DMS153 treated with DMSO at 0.1 percent for 48 hours (cell line): ENCODE results near the gene MFN2.
"Not testable (repeated sequence)": the region's sequence is repeated elsewhere in the genome, so short reads cannot be mapped to it uniquely, and the experiment has no call there.

Source experiments
- DNase-seq: peaks from one replicate; lab custom pipeline; 2025; ENCODE audit not compliant: unreplicated experiment; lab: John Stamatoyannopoulos, UW

MFN2 gene

GRCh38 chr1:12019858-12020509 is 39.7 kb downstream of the MFN2 start:
- DNase-seq = no peak

DNA sequence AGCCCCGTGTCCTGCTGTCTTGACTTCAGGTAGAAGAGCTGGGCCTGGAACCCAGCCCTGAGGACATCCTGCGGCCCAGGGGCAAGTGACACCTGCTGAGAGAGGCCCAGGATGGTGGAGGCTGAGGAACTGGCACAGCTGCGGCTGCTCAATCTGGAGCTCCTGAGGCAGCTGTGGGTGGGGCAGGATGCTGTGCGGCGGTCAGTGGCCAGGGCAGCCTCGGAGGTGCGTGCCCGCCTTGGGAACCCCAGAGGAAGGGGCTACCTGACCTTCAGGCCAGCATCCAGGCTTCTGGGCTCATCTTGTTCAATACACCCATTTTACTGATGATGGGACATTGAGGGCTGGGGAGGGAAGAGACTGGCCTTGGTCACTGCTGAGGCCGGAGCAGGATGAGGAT is 41.4 kb downstream of the MFN2 start:
- DNase-seq = no peak

GRCh38 chr1:12022036-12022435 is 41.8 kb downstream of the MFN2 start:
- DNase-seq = no peak

DNA sequence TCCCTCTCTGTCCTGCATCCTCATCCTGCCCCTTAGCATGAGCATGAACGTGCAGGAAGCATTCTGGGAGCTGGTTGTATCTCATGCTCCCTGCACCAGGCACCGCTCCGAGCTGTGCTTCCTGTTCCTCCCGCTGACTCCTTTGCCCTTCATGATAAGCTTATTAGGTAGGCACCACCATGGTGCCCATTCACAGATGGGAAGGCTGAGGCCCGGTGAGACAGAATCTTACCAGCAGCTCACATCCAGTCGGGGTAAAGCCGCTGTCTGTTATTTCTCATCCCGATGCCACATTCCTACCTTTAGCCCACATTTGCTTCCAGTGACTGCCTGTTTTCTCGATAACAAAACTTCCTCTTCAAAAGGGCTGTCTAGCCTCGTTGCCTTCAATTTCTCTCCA is 46.3 kb downstream of the MFN2 start:
- no peak for DNase-seq

DNA sequence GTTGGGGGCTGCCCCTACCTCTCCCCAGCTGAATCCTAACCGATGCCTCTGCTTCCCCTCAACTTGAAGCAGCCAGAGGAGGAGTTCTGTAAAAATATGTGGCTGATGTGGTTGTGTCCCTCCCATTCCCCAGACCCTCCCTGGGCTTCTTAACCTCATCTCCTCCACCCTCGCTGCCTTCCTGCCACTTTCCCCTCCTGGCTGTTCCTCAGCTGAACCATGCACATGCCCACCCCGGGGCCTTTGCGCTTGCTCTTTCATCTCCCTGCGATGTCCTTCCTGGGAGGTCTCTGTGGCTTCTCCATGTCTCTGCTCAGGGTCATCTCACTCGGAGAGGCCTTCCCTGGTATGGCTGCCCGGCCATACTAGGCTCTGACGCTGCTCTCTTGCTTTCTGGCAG is 48.0 kb downstream of the MFN2 start:
- no peak for DNase-seq

GRCh38 chr1:12028957-12029511 is 48.8 kb downstream of the MFN2 start:
- no peak for DNase-seq

- no peak for DNase-seq
These were observed 49.6 kb downstream of the MFN2 start for GRCh38 chr1:12029720-12030339.

GRCh38 chr1:12031039-12031980 is 51.1 kb downstream of the MFN2 start:
- DNase-seq = no peak

DNA sequence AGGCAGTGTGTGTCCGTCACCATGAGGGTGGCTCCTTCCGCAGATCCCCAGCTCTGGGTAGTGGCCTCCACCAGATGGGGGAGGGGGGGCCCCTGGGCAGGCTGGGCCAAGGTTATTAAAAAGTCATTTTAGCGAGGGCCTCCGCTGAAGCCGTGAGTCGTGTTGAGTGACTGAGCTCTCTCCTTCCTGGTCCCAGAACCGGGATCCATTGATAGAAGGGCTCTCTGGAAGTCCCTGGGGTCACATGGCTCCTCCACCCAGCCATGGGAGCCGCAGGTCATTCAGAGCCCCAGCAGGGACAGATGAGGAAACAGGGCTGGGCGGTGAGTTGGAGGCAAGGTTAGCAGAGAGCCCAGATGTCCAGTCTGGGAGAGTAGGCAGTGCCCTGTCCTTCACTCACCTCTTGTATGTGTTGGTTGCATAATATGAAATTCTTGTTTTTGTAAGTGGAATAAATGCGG is 51.9 kb downstream of the MFN2 start:
- DNase-seq = no peak

- not testable (repeated sequence) for DNase-seq
These were observed 53.2 kb downstream of the MFN2 start for GRCh38 chr1:12033441-12033840.

DNA sequence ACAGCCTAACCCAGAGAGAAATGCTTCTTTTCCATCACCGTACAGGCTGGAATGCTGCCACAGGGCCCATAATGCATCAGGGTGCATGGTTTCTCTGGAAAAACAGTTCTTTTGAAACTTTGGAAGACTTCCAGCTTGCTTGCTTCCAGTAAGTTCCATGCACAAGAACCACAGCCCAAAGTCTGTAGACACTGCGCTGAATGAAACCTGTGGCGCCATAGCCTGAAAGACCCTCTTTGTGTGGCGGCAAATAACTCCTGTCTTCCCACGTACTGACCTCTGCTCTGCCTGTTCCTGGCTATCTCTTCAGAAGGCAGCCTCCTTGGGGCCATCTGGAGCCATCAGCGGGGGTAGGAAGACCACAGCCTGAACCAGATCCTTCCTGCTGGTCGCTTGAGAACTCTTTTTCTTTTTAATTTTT is 54.1 kb downstream of the MFN2 start:
- DNase-seq = no peak

- no peak for DNase-seq
These were observed 55.1 kb downstream of the MFN2 start for GRCh38 chr1:12035312-12035711.

GRCh38 chr1:12037486-12038355 is 57.5 kb downstream of the MFN2 start:
- DNase-seq = no peak

DNA sequence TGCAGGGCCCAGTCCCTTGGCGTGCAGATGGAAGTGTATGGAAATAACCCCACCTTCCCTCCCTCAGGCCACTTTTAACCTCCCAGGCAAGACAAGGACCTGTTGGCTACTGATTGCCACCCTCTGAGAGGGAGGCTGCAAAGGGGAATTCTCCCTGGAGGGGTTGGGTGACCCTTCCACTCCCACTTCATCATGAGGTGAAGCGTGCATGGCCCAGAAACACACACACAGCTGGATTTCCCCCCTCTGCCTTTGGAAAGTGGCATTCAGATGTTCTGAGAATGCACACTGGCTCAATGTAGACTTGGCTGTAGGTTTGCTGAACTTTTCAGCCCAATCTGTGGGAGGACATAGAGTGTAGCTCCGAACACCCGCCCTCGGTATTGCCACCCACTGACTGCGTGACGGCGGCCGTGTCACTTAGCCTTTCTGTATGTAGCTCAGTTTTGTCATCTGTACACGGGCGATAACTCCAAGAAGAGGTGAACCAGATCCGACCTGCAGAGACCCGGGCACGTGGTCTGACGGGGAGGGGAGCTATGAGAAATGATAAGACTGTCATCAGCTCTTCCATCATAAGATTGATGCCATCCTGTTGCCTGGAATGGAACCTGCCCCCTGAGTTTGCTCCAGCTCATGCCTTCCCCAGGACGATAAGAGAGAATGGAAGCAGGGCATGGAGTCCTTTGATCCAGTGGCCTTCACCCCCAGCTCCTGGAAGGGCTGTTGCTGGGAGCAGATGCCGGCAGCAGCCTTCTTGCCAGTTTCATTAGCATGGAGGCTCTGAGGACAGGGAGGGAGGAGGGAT is 58.3 kb downstream of the MFN2 start:
- DNase-seq = no peak

GRCh38 chr1:12039164-12039525 is 58.9 kb downstream of the MFN2 start:
- DNase-seq = no peak

- not testable (repeated sequence) for DNase-seq
These were observed 59.7 kb downstream of the MFN2 start for GRCh38 chr1:12039824-12040456.

GRCh38 chr1:12040457-12041051 is 60.3 kb downstream of the MFN2 start:
- DNase-seq = no peak

- DNase-seq = not testable (repeated sequence)
These were observed 64.1 kb downstream of the MFN2 start for GRCh38 chr1:12044187-12044877.
